CD14-positive monocyte (primary cell): ENCODE results near the gene GPC2. TPM values are rescaled to one million over a fixed set of nuclear protein-coding genes. Genes with fewer than 3 reads are reported as not detected.
"Not testable (repeated sequence)": the region's sequence is repeated elsewhere in the genome, so short reads cannot be mapped to it uniquely, and the experiment has no call there.

Source experiments
- DNase-seq, 3 donors: peaks; one replicate each; pipeline ENCODE4 v3.0.0-alpha.2; 2011 to 2022
- H2AFZ ChIP-seq: 2 replicates; pipeline ENCODE4 v1.6.0; 2012; ENCODE audit warnings: mild to moderate bottlenecking, low read depth, low read length, inconsistent platforms; ENCODE audit not compliant: insufficient read depth, poor library complexity, severe bottlenecking
- H3K27ac ChIP-seq, 2 donors: 1 replicate in 1 of 2; 2 replicates in 1 of 2; pipeline ENCODE4 v1.5.1; 2012 to 2013; ENCODE audit warnings: low read length in 2 of 2, control low read depth in 1 of 2, inconsistent platforms in 1 of 2, low read depth in 1 of 2, mild to moderate bottlenecking in 1 of 2
- H3K27me3 ChIP-seq, 2 donors: one replicate each; pipeline versions ENCODE4 v1.6.0 to v1.6.1; 2011 to 2013; ENCODE audit warnings: low read length in 2 of 2; ENCODE audit not compliant: control insufficient read depth in 2 of 2, insufficient read depth in 2 of 2
- H3K36me3 ChIP-seq, 2 donors: replicated peaks in 1 of 2; 1 replicate in 1 of 2; 2 replicates in 1 of 2; pipeline versions ENCODE4 v1.5.1 to v1.6.1; 2012 to 2013; ENCODE audit warnings: low read length in 2 of 2, control low read depth in 1 of 2, inconsistent platforms in 1 of 2, mild to moderate bottlenecking in 1 of 2; ENCODE audit not compliant: insufficient read depth in 2 of 2, control insufficient read depth in 1 of 2
- H3K4me1 ChIP-seq, 2 donors: 1 replicate in 1 of 2; 2 replicates in 1 of 2; pipeline versions ENCODE4 v1.5.1 to v1.6.1; 2012 to 2013; ENCODE audit warnings: low read length in 2 of 2, control low read depth in 1 of 2, inconsistent platforms in 1 of 2, mild to moderate bottlenecking in 1 of 2, moderate library complexity in 1 of 2; ENCODE audit not compliant: insufficient read depth in 2 of 2, control insufficient read depth in 1 of 2
- H3K4me2 ChIP-seq: replicated peaks from 2 replicates; pipeline ENCODE3; 2012; ENCODE audit warnings: low read length, moderate library complexity, mild to moderate bottlenecking; ENCODE audit not compliant: poor library complexity, severe bottlenecking; ENCODE audit errors: extremely low read depth
- H3K4me3 ChIP-seq, 3 experiments: fragments of 200-600 bp in 1 of 3; sonication (generic) in 1 of 3; replicated peaks in 1 of 3; 1 replicate in 2 of 3; 2 replicates in 1 of 3; pipeline ENCODE4 v1.5.1; 2011 to 2013; ENCODE audit warnings: low read length in 3 of 3, mild to moderate bottlenecking in 3 of 3, control low read depth in 2 of 3, low read depth in 2 of 3, inconsistent platforms in 1 of 3, moderate library complexity in 1 of 3
- H3K79me2 ChIP-seq: 2 replicates; pipeline ENCODE4 v1.6.0; 2012; ENCODE audit warnings: mild to moderate bottlenecking, control low read depth, inconsistent platforms, low read length, moderate library complexity; ENCODE audit not compliant: insufficient read depth
- H3K9ac ChIP-seq: 2 replicates; pipeline ENCODE4 v1.6.0; 2017; ENCODE audit warnings: low read length, mild to moderate bottlenecking; ENCODE audit not compliant: insufficient read depth, poor library complexity, severe bottlenecking
- H3K9me3 ChIP-seq, 2 donors: replicated peaks in 1 of 2; 1 replicate in 1 of 2; 2 replicates in 1 of 2; pipeline versions ENCODE4 v1.5.1 to v1.6.1; 2012 to 2013; ENCODE audit warnings: low read length in 2 of 2, control low read depth in 1 of 2; ENCODE audit not compliant: control insufficient read depth in 1 of 2, insufficient read depth in 1 of 2
- H4K20me1 ChIP-seq: 2 replicates; pipeline ENCODE4 v1.6.0; 2012; ENCODE audit warnings: mild to moderate bottlenecking, low read length, control low read depth, moderate library complexity; ENCODE audit not compliant: insufficient read depth
- H3K27ac Mint-ChIP-seq, 7 donors: one replicate each; pipeline ENCODE4 v1.8.0; 2020; ENCODE audit warnings: mild to moderate bottlenecking in 7 of 7, mixed read lengths in 7 of 7, moderate library complexity in 6 of 7, inconsistent platforms in 2 of 7
- H3K27me3 Mint-ChIP-seq, 3 donors: one replicate each; pipeline ENCODE4 v1.8.0; 2021 to 2022; ENCODE audit warnings: low read depth in 3 of 3, mild to moderate bottlenecking in 3 of 3, mixed read lengths in 3 of 3, moderate library complexity in 3 of 3, inconsistent platforms in 1 of 3
- H3K36me3 Mint-ChIP-seq, 2 donors: one replicate each; pipeline ENCODE4 v1.8.0; 2020; ENCODE audit warnings: mixed read lengths in 2 of 2, inconsistent platforms in 1 of 2, mild to moderate bottlenecking in 1 of 2
- H3K4me1 Mint-ChIP-seq: one replicate; pipeline ENCODE4 v1.8.0; 2020; ENCODE audit warnings: mild to moderate bottlenecking, mixed read lengths
- H3K4me3 Mint-ChIP-seq, 2 donors: one replicate each; pipeline ENCODE4 v1.8.0; 2020; ENCODE audit warnings: mild to moderate bottlenecking in 2 of 2, mixed read lengths in 2 of 2, moderate library complexity in 1 of 2
- H3K9me3 Mint-ChIP-seq, 7 donors: one replicate each; pipeline ENCODE4 v1.8.0; 2020 to 2022; ENCODE audit warnings: mixed read lengths in 7 of 7, mild to moderate bottlenecking in 6 of 7, moderate library complexity in 6 of 7, inconsistent platforms in 2 of 7
- WGBS: methylation state at CpG from one replicate; pipeline ENCODE4 v1.1.5; 2013; ENCODE audit warnings: missing lambda C conversion rate; ENCODE audit not compliant: insufficient coverage; 5-methylcytosine and 5-hydroxymethylcytosine counted together
- intact Hi-C, 2 donors: fragments of 100-400 bp; cut with micrococcal nuclease; formaldehyde crosslinking; loops; one replicate each; pipeline versions ENCODE4 v1.15.0 to v1.15.1; 2023
- polyA plus RNA-seq, 3 donors: library from polyadenylated mRNA; depleted of rRNA in 1 of 3; unstranded in 2 of 3; stranded (reverse) in 1 of 3; fragments of 300-500 nt in 2 of 3; fragments of >200 nt in 1 of 3; fragmentation: Illumina TruSeq in 2 of 3; gene quantifications; 1 replicate in 2 of 3; 2 replicates in 1 of 3; pipeline ENCODE4 v1.2.3, GENCODE V29; 2012 to 2021
- TF ChIP-seq, protein P1 (sequence below): fragments of 200-600 bp; IDR thresholded peaks from one replicate; pipeline ENCODE4 v1.8.0; 2022; ENCODE audit warnings: antibody characterized with exemption, mild to moderate bottlenecking

The GPC2 gene
- polyA plus RNA-seq, 3 donors: 0.91 TPM; not detected in 2

GRCh38 chr7:100195222-100195621 lies 18.0 kb upstream of the GPC2 start:
- no peak overlapping the region for H3K27ac ChIP-seq
- no peak overlapping the region for H3K4me3 ChIP-seq
- Mint-ChIP-seq H3K36me3 (no peaks in the 10 kb centered on the region), H3K4me3 (no peak overlapping the region), H3K27ac (no peak overlapping the region), H3K4me1 (peaks cover 29% of the 10 kb centered on the region), H3K27me3 (peaks cover 1 to 8% (median 7%) of the 10 kb centered on the region in 3 donors), H3K9me3 (no peaks in the 10 kb centered on the region)
- TF ChIP-seq, protein P1, sequence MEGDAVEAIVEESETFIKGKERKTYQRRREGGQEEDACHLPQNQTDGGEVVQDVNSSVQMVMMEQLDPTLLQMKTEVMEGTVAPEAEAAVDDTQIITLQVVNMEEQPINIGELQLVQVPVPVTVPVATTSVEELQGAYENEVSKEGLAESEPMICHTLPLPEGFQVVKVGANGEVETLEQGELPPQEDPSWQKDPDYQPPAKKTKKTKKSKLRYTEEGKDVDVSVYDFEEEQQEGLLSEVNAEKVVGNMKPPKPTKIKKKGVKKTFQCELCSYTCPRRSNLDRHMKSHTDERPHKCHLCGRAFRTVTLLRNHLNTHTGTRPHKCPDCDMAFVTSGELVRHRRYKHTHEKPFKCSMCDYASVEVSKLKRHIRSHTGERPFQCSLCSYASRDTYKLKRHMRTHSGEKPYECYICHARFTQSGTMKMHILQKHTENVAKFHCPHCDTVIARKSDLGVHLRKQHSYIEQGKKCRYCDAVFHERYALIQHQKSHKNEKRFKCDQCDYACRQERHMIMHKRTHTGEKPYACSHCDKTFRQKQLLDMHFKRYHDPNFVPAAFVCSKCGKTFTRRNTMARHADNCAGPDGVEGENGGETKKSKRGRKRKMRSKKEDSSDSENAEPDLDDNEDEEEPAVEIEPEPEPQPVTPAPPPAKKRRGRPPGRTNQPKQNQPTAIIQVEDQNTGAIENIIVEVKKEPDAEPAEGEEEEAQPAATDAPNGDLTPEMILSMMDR: no peak
- H3K4me2 ChIP-seq: no peak overlapping the region
- H3K4me1 ChIP-seq: peaks cover 26 to 29% of the 10 kb centered on the region in 2 donors
- H3K9ac ChIP-seq: no peak overlapping the region
- H2AFZ ChIP-seq: no peak overlapping the region
- no peaks in the 10 kb centered on the region for H4K20me1 ChIP-seq
- H3K36me3 ChIP-seq: no peaks in the 10 kb centered on the region
- intact Hi-C loops: no loop called here
- no peaks in the 10 kb centered on the region for H3K9me3 ChIP-seq
- no peaks in the 10 kb centered on the region for H3K79me2 ChIP-seq
- H3K27me3 ChIP-seq: no peaks in the 10 kb centered on the region
- WGBS: no CpG with 5 or more reads among the region's 2 CpGs
- DNase-seq: no peak

- Mint-ChIP-seq H3K4me1 (peaks cover 30% of the 10 kb centered on the region), H3K27ac (no peak overlapping the region), H3K4me3 (no peak overlapping the region), H3K36me3 (no peaks in the 10 kb centered on the region), H3K27me3 (peaks cover 1 to 3% (median 1%) of the 10 kb centered on the region in 3 donors), H3K9me3 (no peaks in the 10 kb centered on the region)
- no peak overlapping the region for H3K9ac ChIP-seq
- no peak overlapping the region for H2AFZ ChIP-seq
- peaks cover 21 to 27% of the 10 kb centered on the region in 2 donors for H3K4me1 ChIP-seq
- no peaks in the 10 kb centered on the region for H3K9me3 ChIP-seq
- H4K20me1 ChIP-seq: no peaks in the 10 kb centered on the region
- DNase-seq: no peak
- intact Hi-C loops: no loop called here
- H3K4me2 ChIP-seq: no peak overlapping the region
- no CpG with 5 or more reads among the region's 3 CpGs for whole genome bisulfite sequencing
- no peak overlapping the region for H3K4me3 ChIP-seq
- TF ChIP-seq, protein P1: no peak
- H3K79me2 ChIP-seq: no peaks in the 10 kb centered on the region
- no peaks in the 10 kb centered on the region for H3K36me3 ChIP-seq
- H3K27ac ChIP-seq: no peak overlapping the region
- H3K27me3 ChIP-seq: no peaks in the 10 kb centered on the region
Observed at GRCh38 chr7:100192969-100193368, 15.8 kb upstream of the GPC2 start.

DNA sequence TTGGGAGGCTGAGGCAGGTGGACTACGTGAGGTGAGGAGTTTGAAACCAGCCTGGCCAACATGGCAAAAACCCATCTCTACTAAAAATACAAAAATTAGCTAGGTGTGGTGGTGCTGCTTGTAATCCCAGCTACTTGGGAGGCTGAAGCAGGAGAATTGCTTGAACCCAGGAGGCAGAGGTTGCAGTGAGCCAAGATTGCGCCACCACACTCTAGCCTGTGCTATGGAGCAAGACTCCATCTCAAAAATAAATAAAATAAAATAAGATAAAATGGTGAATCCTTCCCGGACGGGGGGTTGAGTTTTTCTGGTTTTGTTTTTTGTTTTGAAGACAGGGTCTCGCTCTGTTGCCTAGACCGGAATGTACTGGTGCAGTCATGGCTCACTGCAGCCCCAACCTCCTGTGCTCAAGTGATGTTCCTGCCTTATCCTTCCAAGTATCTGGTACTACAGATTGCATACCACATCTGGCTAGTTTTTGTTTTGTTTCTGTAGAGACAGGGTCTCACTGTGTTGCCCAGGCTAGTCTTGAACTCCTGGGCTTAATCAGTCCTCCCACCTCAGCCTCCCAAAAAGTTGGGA lies 15.2 kb upstream of the GPC2 start:
- H3K27ac ChIP-seq, H3K36me3 Mint-ChIP-seq, H3K4me3 ChIP-seq, H3K9me3 ChIP-seq, H3K36me3 ChIP-seq, H3K4me2 ChIP-seq, intact Hi-C loops, H4K20me1 ChIP-seq, H2AFZ ChIP-seq, H3K9me3 Mint-ChIP-seq, H3K27me3 ChIP-seq, H3K27me3 Mint-ChIP-seq, H3K9ac ChIP-seq, H3K79me2 ChIP-seq, H3K4me3 Mint-ChIP-seq, DNase-seq: not testable (repeated sequence)
- Mint-ChIP-seq H3K4me1 (peaks cover 30% of the 10 kb centered on the region), H3K27ac (peak overlapping the region in 2 of 7 donors; percentile 46 to 48)
- H3K4me1 ChIP-seq: peaks cover 21 to 27% of the 10 kb centered on the region in 2 donors
- WGBS: 100% methylated on average over 2 of the region's 6 CpGs
